ENCODE data around the gene PARD3B.

The PARD3B gene

DNA sequence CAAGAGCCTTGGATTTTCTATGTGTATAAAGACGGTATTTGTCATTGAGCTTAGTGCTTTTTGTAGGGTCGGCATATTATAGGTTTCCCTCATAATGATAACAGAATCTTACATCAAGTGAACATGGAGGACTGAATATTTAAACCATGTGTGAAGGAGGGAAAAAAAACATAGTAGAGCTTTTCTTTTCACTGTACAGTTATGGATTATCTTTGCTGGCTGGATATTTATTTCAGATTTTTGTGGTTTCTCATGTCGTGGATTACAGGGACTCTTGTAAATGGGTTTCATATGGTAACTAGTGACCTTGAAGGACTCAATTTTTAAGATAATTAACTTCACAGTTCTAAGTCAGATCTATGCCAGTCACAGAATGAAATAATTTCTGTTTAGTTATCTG lies 806.8 kb downstream of the PARD3B start:
- H3K36me3 ChIP-seq (ENCODE audit: low read length), result no peaks in the 10 kb centered on the region
- TF ChIP-seq EZH2phosphoT487 (conservative IDR thresholded peaks at IDR 0.05; ENCODE audit: low read length) (no peak), CTCF (IDR thresholded peaks at IDR 0.05; ENCODE audit: insufficient read depth, low read length, poor library complexity, severe bottlenecking) (no peak)
- no peaks in the 10 kb centered on the region for H4K20me1 ChIP-seq (ENCODE audit: low read depth, low read length)
- H3K4me3 ChIP-seq (ENCODE audit: insufficient read depth, low read length, poor library complexity, severe bottlenecking), result no peak overlapping the region
- no peaks in the 10 kb centered on the region for H3K79me2 ChIP-seq (ENCODE audit: insufficient read depth, low read length)
- H3K27ac ChIP-seq (ENCODE audit: low read depth, low read length), result no peak overlapping the region
- no peaks in the 10 kb centered on the region for H3F3A ChIP-seq (ENCODE audit: insufficient read depth)
- H3K9ac ChIP-seq (ENCODE audit: low read length), result no peak overlapping the region
- no peaks in the 10 kb centered on the region for H3K9me2 ChIP-seq (replicated peaks; ENCODE audit: insufficient read depth, low read length)
- no peaks in the 10 kb centered on the region for H3K27me3 ChIP-seq (ENCODE audit: low read length)
- no peaks in the 10 kb centered on the region for H3K9me3 ChIP-seq (ENCODE audit: insufficient read depth, low read length)
- no peak overlapping the region for H3K4me2 ChIP-seq (ENCODE audit: low read depth, low read length, poor library complexity, severe bottlenecking)
- H2AFZ ChIP-seq (ENCODE audit: low read depth, low read length, severe bottlenecking), result no peak overlapping the region

- H3K4me2 ChIP-seq (ENCODE audit: low read depth, low read length, poor library complexity, severe bottlenecking), result no peak overlapping the region
- no peaks in the 10 kb centered on the region for H3F3A ChIP-seq (ENCODE audit: insufficient read depth)
- H3K9me2 ChIP-seq (replicated peaks; ENCODE audit: insufficient read depth, low read length), result no peaks in the 10 kb centered on the region
- no peaks in the 10 kb centered on the region for H3K27me3 ChIP-seq (ENCODE audit: low read length)
- H3K4me3 ChIP-seq (ENCODE audit: insufficient read depth, low read length, poor library complexity, severe bottlenecking), result no peak overlapping the region
- H3K36me3 ChIP-seq (ENCODE audit: low read length), result no peaks in the 10 kb centered on the region
- H2AFZ ChIP-seq (ENCODE audit: low read depth, low read length, severe bottlenecking), result no peak overlapping the region
- H3K27ac ChIP-seq (ENCODE audit: low read depth, low read length), result no peak overlapping the region
- H3K9me3 ChIP-seq (ENCODE audit: insufficient read depth, low read length), result no peaks in the 10 kb centered on the region
- H3K79me2 ChIP-seq (ENCODE audit: insufficient read depth, low read length), result no peaks in the 10 kb centered on the region
- no peak overlapping the region for H3K9ac ChIP-seq (ENCODE audit: low read length)
- no peaks in the 10 kb centered on the region for H4K20me1 ChIP-seq (ENCODE audit: low read depth, low read length)
- TF ChIP-seq EZH2phosphoT487 (conservative IDR thresholded peaks at IDR 0.05; ENCODE audit: low read length) (no peak), CTCF (IDR thresholded peaks at IDR 0.05; ENCODE audit: insufficient read depth, low read length, poor library complexity, severe bottlenecking) (no peak)
These were observed 807.3 kb downstream of the PARD3B start for GRCh38 chr2:205352593-205352992.

GRCh38 chr2:205357732-205358131 lies 812.5 kb downstream of the PARD3B start:
- Histone ChIP-seq H3K27ac (ENCODE audit: low read depth, low read length) (no peak overlapping the region), H3K4me3 (ENCODE audit: insufficient read depth, low read length, poor library complexity, severe bottlenecking) (no peak overlapping the region), H3K9me3 (ENCODE audit: insufficient read depth, low read length) (no peaks in the 10 kb centered on the region), H4K20me1 (ENCODE audit: low read depth, low read length) (no peaks in the 10 kb centered on the region), H2AFZ (ENCODE audit: low read depth, low read length, severe bottlenecking) (no peak overlapping the region), H3K9me2 (replicated peaks; ENCODE audit: insufficient read depth, low read length) (no peaks in the 10 kb centered on the region), H3K4me2 (ENCODE audit: low read depth, low read length, poor library complexity, severe bottlenecking) (no peak overlapping the region), H3F3A (ENCODE audit: insufficient read depth) (no peaks in the 10 kb centered on the region), H3K79me2 (ENCODE audit: insufficient read depth, low read length) (no peaks in the 10 kb centered on the region), H3K36me3 (ENCODE audit: low read length) (no peaks in the 10 kb centered on the region), H3K27me3 (ENCODE audit: low read length) (no peaks in the 10 kb centered on the region), H3K9ac (ENCODE audit: low read length) (no peak overlapping the region)
- TF ChIP-seq CTCF (IDR thresholded peaks at IDR 0.05; ENCODE audit: insufficient read depth, low read length, poor library complexity, severe bottlenecking) (no peak), EZH2phosphoT487 (conservative IDR thresholded peaks at IDR 0.05; ENCODE audit: low read length) (no peak)

Measured in SU-DHL-6 (cell line).